ENCODE data around the gene TMPRSS11E. TPM values are rescaled to one million over a fixed set of nuclear protein-coding genes. Genes with fewer than 3 reads are reported as not detected.
"Not testable (repeated sequence)": the region's sequence is repeated elsewhere in the genome, so short reads cannot be mapped to it uniquely, and the experiment has no call there.

The TMPRSS11E gene
- total RNA-seq, 4 donors from 2014 or later, result 0.24 TPM; not detected in 3

DNA sequence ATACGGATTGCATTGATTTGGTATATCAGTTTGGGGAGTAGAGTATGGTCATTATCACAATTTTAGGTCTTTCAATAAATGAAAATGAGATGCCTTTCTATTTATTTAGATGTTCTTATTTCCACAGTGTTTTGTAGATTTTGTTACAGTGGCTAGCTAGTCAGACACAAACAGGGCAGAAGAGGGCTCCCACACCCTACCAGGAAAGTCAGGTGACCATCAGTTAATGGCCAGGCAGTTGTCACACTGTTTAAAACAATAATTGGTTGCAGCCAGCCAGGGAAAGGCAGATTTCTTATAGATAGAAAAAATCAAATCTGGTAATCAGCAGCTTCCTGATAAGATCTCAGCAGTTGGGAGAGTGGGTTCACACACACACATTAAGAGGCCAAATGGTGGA lies 71.6 kb downstream of the TMPRSS11E start:
- Histone ChIP-seq H3K9me3 (no peaks in the 10 kb centered on the region), H3K27me3 (no peaks in the 10 kb centered on the region), H3K4me3 (replicated peaks in 1 of 3) (no peak overlapping the region), H3K4me1 (no peaks in the 10 kb centered on the region), H3K36me3 (no peaks in the 10 kb centered on the region), H3K27ac (no peak overlapping the region)
- WGBS, 2 donors, result 83 to 90% methylated on average over 1 of the region's 1 CpG
- TF ChIP-seq POLR2A (IDR thresholded peaks at IDR 0.05), result no peak
- TF ChIP-seq, protein P1, sequence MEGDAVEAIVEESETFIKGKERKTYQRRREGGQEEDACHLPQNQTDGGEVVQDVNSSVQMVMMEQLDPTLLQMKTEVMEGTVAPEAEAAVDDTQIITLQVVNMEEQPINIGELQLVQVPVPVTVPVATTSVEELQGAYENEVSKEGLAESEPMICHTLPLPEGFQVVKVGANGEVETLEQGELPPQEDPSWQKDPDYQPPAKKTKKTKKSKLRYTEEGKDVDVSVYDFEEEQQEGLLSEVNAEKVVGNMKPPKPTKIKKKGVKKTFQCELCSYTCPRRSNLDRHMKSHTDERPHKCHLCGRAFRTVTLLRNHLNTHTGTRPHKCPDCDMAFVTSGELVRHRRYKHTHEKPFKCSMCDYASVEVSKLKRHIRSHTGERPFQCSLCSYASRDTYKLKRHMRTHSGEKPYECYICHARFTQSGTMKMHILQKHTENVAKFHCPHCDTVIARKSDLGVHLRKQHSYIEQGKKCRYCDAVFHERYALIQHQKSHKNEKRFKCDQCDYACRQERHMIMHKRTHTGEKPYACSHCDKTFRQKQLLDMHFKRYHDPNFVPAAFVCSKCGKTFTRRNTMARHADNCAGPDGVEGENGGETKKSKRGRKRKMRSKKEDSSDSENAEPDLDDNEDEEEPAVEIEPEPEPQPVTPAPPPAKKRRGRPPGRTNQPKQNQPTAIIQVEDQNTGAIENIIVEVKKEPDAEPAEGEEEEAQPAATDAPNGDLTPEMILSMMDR (IDR thresholded peaks at IDR 0.05), result no peak
- DNase-seq, result peak in 1 of 2 donors; percentile 20
- intact Hi-C loops (cut with DNase I), result no loop called here

DNA sequence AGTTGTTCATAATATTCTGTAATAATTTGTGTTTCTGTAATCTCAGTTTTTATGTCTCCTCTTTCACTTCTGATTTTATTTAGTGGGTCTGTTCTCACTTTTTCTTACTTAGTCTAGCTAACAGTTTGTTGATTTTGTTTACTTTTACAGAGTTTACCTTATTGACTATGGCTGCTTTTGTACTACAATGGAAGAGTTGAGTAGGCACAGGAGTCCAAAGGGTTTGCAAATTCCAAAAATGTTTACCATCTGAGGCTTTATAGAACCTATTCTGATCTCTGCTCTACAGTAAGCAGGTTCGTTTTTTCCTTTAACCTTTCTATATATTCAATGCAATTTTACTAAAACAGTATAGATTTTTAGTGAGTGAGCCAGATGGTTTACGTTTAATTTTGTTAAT lies 73.7 kb downstream of the TMPRSS11E start:
- 67 to 81% methylated on average over 2 of the region's 2 CpGs for WGBS, 2 donors
- DNase-seq, result no peak
- Histone ChIP-seq H3K9me3 (no peaks in the 10 kb centered on the region), H3K27me3 (no peaks in the 10 kb centered on the region), H3K36me3 (no peaks in the 10 kb centered on the region), H3K4me1 (no peaks in the 10 kb centered on the region), H3K4me3 (replicated peaks in 1 of 3) (no peak overlapping the region), H3K27ac (no peak overlapping the region)
- intact Hi-C loops (cut with DNase I), result no loop called here
- TF ChIP-seq, protein P1 (IDR thresholded peaks at IDR 0.05), result no peak
- TF ChIP-seq POLR2A (IDR thresholded peaks at IDR 0.05), result no peak

GRCh38 chr4:68522232-68522631 lies 75.0 kb downstream of the TMPRSS11E start:
- H3K9me3 ChIP-seq; H3K27ac ChIP-seq; H3K36me3 ChIP-seq; H3K4me1 ChIP-seq; H3K4me3 ChIP-seq (replicated peaks in 1 of 3); H3K27me3 ChIP-seq; intact Hi-C loops (cut with DNase I); DNase-seq: not testable (repeated sequence)
- 68 to 72% methylated on average over 1 of the region's 1 CpG for WGBS, 2 donors

- Histone ChIP-seq H3K9me3 (no peaks in the 10 kb centered on the region), H3K4me1 (no peaks in the 10 kb centered on the region), H3K27me3 (no peaks in the 10 kb centered on the region), H3K36me3 (no peaks in the 10 kb centered on the region), H3K4me3 (replicated peaks in 1 of 3) (no peak overlapping the region), H3K27ac (no peak overlapping the region)
- DNase-seq, result no peak
- intact Hi-C loops (cut with DNase I), result no loop called here
- 70 to 76% methylated on average over 5 to 6 of the region's 6 CpGs for WGBS, 2 donors
- TF ChIP-seq POLR2A (IDR thresholded peaks at IDR 0.05), result no peak
- TF ChIP-seq, protein P1 (IDR thresholded peaks at IDR 0.05), result no peak
These were observed 88.7 kb downstream of the TMPRSS11E start for GRCh38 chr4:68535974-68536373.

DNA sequence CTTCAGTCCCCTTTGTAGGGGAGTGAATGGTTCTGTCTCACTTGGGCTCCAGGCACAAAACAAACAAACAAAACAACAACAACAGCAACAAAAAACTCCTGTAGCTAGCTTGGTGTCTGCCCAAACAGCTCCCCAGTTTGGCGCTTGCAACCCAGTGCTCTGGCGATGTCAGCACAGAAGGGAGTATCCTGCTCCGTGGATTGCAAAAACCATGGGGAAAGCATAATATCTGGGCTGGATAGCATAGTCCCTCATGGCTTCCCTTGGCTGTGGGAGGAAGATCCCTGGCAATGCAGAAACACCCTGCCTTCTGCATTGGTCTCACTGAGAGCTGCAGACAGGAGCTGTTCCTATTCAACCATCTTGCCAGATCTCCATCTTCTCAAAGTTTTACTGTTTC lies 89.1 kb downstream of the TMPRSS11E start:
- Histone ChIP-seq H3K9me3 (no peaks in the 10 kb centered on the region), H3K36me3 (no peaks in the 10 kb centered on the region), H3K27ac (no peak overlapping the region), H3K4me1 (no peaks in the 10 kb centered on the region), H3K27me3 (no peaks in the 10 kb centered on the region), H3K4me3 (replicated peaks in 1 of 3) (no peak overlapping the region)
- no peak for DNase-seq
- WGBS, 2 donors, result 80 to 81% methylated on average over 2 to 3 of the region's 3 CpGs
- no peak for TF ChIP-seq POLR2A (IDR thresholded peaks at IDR 0.05)
- TF ChIP-seq, protein P1 (IDR thresholded peaks at IDR 0.05), result no peak
- intact Hi-C loops (cut with DNase I), result no loop called here

DNA sequence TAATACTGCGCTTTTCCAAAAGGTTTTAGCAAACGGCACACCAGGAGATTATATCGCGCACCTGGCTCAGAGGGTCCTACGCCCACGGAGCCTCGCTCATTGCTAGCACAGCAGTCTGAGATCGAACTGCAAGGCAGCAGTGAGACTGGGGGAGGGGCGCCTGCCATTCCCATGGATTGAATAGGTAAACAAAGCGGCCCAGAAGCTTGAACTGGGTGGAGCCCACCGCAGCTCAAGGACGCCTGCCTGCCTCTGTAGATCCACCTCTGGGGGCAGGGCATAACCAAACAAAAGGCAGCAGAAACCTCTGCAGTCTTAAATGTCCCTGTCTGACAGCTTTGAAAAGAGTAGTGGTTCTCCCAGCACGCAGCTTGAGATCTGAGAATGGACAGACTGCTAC lies 95.5 kb downstream of the TMPRSS11E start:
- H3K36me3 ChIP-seq; H3K4me1 ChIP-seq; DNase-seq; H3K27me3 ChIP-seq; H3K9me3 ChIP-seq; H3K4me3 ChIP-seq (replicated peaks in 1 of 3); intact Hi-C loops (cut with DNase I); H3K27ac ChIP-seq: not testable (repeated sequence)
- WGBS, 2 donors, result 91 to 97% methylated on average over 8 to 12 of the region's 13 CpGs

Other genes with a start within 250 kb of the TMPRSS11E start
- not detected for gene TMPRSS11B, start 201.8 kb upstream of the TMPRSS11E start, total RNA-seq
- 10 to 100 TPM; 72.1 to 96.0 (median 83.2) TPM for gene YTHDC1, start 97.4 kb upstream of the TMPRSS11E start, total RNA-seq
- not detected for gene UGT2B17, start 128.9 kb downstream of the TMPRSS11E start, total RNA-seq
- gene UGT2B15, start 223.2 kb downstream of the TMPRSS11E start, total RNA-seq, result not detected